H1 (cell line): ENCODE measurements around the gene DCTPP1.

ENCODE experiments used
- EP300 ChIP-seq, 2 experiments: IDR thresholded peaks; 1 replicate in 1 of 2; 2 replicates in 1 of 2; pipeline ENCODE4 v1.6.1; 2011 to 2012; ENCODE audit warnings: low read depth in 2 of 2, low read length in 2 of 2, mild to moderate bottlenecking in 2 of 2, borderline replicate concordance in 1 of 2, inconsistent platforms in 1 of 2, moderate library complexity in 1 of 2
- EZH2 ChIP-seq: fragments of 200-600 bp; sonication (generic); IDR thresholded peaks from 2 replicates; pipeline ENCODE4 v1.7.1; 2012; ENCODE audit warnings: low read depth, mild to moderate bottlenecking, moderate library complexity, low read length, inconsistent platforms; ENCODE audit not compliant: severe bottlenecking
- FOSL1 ChIP-seq: IDR thresholded peaks from 2 replicates; pipeline ENCODE4 v1.6.1; 2011; ENCODE audit warnings: mild to moderate bottlenecking, low read depth, low read length, moderate library complexity; ENCODE audit not compliant: insufficient read depth

DNA sequence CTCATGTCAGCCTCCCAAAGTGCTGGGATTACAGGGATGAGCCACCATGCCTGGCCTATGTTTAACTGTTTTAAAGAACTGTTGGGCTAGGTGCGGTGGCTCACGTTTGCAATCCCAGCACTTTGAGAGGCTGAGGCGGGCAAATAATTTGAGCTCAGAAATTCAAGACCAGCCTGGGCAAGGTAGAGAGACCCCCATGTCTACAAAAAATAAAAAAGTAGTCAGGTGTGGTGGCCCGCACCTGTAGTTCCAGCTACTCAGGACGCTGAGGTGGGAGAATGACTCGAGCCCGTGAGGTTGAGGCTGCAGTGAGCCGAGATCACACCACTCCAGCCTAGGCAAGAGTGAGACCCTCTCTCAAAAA lies 40.8 kb upstream of the DCTPP1 start:
- TF ChIP-seq EZH2 (no peak), EP300 (IDR thresholded peaks at IDR 0.05; ENCODE audit: borderline replicate concordance in 1 of 2, low read depth in 2 of 2, low read length in 2 of 2) (no peak), FOSL1 (no peak)
